Skeletal muscle tissue (tissue), 4 donors: ENCODE measurements around the gene ARHGEF28. TPM values are rescaled to one million over a fixed set of nuclear protein-coding genes. Genes with fewer than 3 reads are reported as not detected.

Source experiments
- H3K27ac ChIP-seq: one replicate; pipeline ENCODE4 v1.7.0; 2013; ENCODE audit warnings: mild to moderate bottlenecking, low read depth, low read length, inconsistent platforms
- H3K27me3 ChIP-seq, 3 donors: one replicate each; pipeline ENCODE4 v1.7.0; 2013; ENCODE audit warnings: low read length in 3 of 3; ENCODE audit not compliant: control insufficient read depth in 3 of 3, insufficient read depth in 3 of 3
- H3K36me3 ChIP-seq, 3 donors: one replicate each; pipeline ENCODE4 v1.7.0; 2013; ENCODE audit warnings: low read length in 3 of 3; ENCODE audit not compliant: control insufficient read depth in 3 of 3, insufficient read depth in 3 of 3
- H3K4me1 ChIP-seq, 3 donors: one replicate each; pipeline ENCODE4 v1.7.0; 2013; ENCODE audit warnings: low read length in 3 of 3, mild to moderate bottlenecking in 3 of 3; ENCODE audit not compliant: control insufficient read depth in 3 of 3, insufficient read depth in 3 of 3
- H3K4me3 ChIP-seq, 3 donors: one replicate each; pipeline ENCODE4 v1.7.0; 2013; ENCODE audit warnings: low read length in 3 of 3
- H3K9ac ChIP-seq, 3 donors: one replicate each; pipeline ENCODE4 v1.7.0; 2013; ENCODE audit warnings: low read length in 3 of 3, mild to moderate bottlenecking in 3 of 3, moderate library complexity in 2 of 3, low read depth in 1 of 3
- H3K9me3 ChIP-seq, 3 donors: one replicate each; pipeline ENCODE4 v1.7.0; 2013; ENCODE audit warnings: low read length in 3 of 3; ENCODE audit not compliant: control insufficient read depth in 3 of 3
- total RNA-seq: library from RNA; depleted of rRNA; stranded (reverse); fragments of >200 nt; gene quantifications from one replicate; pipeline ENCODE4 v1.2.3, GENCODE V29; 2014
- donor health status: Osteomylitis.

ARHGEF28 gene
- total RNA-seq, 1 donor from 2014 or later, result 8.4 TPM

DNA sequence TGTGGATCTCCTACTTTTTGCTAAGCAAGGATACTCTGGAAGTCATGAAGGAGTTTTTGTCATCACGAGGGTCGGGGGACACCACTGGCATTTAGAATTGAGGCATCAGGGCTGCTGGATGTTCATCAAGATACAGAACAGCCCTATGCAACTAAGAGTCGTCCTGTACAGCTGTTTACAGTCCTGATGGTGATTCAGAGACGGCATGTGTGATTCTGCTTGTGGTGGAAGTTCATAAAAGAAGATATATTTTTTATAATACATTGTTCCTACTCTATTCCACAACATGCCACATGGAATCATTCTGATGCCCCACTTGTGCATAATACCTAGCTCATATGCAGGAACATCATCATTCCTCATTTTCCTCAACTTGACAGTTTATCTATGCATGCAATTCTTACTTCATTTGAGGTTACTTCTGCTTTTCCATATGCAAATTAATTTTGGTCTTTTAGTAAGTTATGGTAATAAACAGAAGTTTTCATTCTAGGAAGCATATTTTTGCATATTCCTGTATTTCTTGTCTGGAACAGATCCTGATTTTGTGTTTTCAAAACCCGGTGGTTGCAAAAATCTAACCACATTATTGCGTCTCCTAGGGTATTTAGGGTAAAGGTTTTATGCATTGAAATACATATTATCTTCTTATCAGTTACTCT lies 155.2 kb downstream of the ARHGEF28 start:
- no peaks in the 10 kb centered on the region for H3K4me1 ChIP-seq
- no peaks in the 10 kb centered on the region for H3K9me3 ChIP-seq
- no peak overlapping the region for H3K9ac ChIP-seq
- no peak overlapping the region for H3K27ac ChIP-seq
- no peak overlapping the region for H3K4me3 ChIP-seq
- no peaks in the 10 kb centered on the region for H3K27me3 ChIP-seq
- no peaks in the 10 kb centered on the region for H3K36me3 ChIP-seq

DNA sequence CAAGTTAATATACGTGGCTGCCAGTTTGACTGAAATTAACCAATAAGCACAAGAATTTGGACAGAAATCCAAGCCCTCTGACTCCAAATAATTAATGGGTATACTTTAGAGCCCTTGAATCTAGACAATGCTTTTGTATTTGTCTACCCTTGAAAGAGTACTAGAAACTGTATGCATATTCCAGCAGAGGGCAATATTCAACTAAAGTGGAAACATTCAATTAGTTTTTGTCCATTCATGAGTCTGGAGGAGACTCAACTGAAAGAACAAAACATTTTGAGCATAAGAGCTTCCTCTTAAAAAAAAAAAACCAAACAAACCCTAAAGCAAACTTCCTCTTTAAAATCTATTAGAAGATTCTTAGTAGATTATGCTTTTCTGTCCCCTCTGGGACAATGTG lies 157.8 kb downstream of the ARHGEF28 start:
- H3K4me3 ChIP-seq, result no peak overlapping the region
- H3K27me3 ChIP-seq, result no peaks in the 10 kb centered on the region
- no peak overlapping the region for H3K27ac ChIP-seq
- no peaks in the 10 kb centered on the region for H3K36me3 ChIP-seq
- no peaks in the 10 kb centered on the region for H3K4me1 ChIP-seq
- H3K9me3 ChIP-seq, result no peaks in the 10 kb centered on the region
- H3K9ac ChIP-seq, result no peak overlapping the region

DNA sequence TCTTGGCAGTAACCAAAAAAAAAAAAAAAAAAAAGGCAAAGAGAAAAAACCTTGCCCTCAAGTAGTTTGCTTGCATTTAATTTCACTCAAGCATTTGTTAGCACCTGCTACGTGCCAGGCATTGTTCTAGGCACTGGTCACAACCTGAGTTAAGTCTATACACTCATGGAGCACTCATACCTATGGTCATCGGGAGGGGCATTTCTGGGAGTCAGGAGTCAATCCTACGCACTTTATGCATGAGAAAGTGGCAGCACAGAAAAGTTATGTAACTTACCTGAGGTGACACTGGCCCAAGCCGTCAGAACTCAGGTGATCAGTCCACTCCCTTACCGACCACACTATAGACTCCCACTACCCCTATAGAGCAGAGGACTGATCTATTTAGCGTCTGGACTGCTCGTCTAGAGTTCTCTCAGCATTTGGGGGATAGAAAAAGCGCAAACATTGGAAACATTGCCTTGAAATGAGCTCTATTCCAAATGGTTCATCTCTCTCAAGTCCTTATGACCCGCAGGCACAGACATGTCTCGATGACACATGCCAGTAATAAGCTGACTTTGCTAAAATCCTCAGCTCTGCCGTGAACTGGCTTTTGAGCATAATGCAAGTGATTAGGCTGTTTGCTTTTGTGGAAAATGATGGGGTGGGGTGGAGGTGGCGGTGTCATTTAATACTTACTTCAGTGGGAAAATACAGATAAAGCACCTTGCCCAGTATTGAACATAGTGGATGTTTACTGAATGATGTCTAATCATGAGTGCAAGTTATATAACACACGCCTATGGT lies 160.2 kb downstream of the ARHGEF28 start:
- no peaks in the 10 kb centered on the region for H3K4me1 ChIP-seq
- H3K36me3 ChIP-seq, result no peaks in the 10 kb centered on the region
- H3K9ac ChIP-seq, result no peak overlapping the region
- no peak overlapping the region for H3K4me3 ChIP-seq
- H3K9me3 ChIP-seq, result no peaks in the 10 kb centered on the region
- H3K27me3 ChIP-seq, result no peaks in the 10 kb centered on the region
- H3K27ac ChIP-seq, result no peak overlapping the region

DNA sequence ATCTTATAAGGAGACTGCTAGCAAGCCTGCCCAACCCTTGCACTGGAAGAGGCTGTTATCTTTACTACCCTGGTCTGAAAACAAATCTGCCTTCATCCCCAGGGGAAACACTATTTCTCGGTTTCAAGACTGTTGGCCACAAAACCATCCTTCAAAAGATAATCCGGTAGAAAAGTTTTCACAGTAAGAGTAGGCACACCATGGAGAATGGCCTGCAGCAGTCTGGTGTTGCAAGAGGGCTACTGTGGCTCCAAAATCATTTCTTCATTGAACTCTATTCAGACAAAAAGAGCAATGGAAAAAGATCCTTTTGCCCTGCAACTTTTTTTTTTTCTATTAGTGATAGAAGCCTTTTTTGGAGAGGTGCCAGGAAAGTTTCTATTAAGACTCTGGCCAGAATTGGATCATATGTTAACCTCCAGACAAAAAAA lies 163.9 kb downstream of the ARHGEF28 start:
- no peak overlapping the region for H3K9ac ChIP-seq
- no peak overlapping the region for H3K4me3 ChIP-seq
- no peaks in the 10 kb centered on the region for H3K27me3 ChIP-seq
- no peaks in the 10 kb centered on the region for H3K36me3 ChIP-seq
- no peak overlapping the region for H3K27ac ChIP-seq
- no peaks in the 10 kb centered on the region for H3K4me1 ChIP-seq
- no peaks in the 10 kb centered on the region for H3K9me3 ChIP-seq

DNA sequence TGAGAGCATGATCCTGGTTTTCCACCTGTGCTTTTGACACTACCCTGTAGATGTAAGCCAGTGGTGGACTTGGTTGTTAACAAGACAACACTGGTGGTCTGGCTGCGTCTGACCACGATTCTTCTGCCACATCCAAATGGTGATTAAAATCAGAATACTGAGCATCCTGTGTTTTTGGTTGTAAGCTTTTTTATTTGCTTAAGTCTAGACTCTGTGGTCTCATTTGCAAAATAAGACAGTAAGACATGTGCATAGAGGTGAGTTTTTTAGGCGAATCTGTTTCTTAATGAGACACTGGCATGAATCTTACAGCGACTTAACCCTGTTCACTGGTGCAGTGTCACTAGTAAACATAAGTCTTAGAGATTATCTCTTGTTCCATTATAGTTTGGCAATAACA lies 165.4 kb downstream of the ARHGEF28 start:
- no peak overlapping the region for H3K4me3 ChIP-seq
- peaks cover 0 to 4% (median 3%) of the 10 kb centered on the region in 3 donors for H3K4me1 ChIP-seq
- H3K36me3 ChIP-seq, result no peaks in the 10 kb centered on the region
- H3K27ac ChIP-seq, result no peak overlapping the region
- H3K9ac ChIP-seq, result no peak overlapping the region
- no peaks in the 10 kb centered on the region for H3K9me3 ChIP-seq
- no peaks in the 10 kb centered on the region for H3K27me3 ChIP-seq

DNA sequence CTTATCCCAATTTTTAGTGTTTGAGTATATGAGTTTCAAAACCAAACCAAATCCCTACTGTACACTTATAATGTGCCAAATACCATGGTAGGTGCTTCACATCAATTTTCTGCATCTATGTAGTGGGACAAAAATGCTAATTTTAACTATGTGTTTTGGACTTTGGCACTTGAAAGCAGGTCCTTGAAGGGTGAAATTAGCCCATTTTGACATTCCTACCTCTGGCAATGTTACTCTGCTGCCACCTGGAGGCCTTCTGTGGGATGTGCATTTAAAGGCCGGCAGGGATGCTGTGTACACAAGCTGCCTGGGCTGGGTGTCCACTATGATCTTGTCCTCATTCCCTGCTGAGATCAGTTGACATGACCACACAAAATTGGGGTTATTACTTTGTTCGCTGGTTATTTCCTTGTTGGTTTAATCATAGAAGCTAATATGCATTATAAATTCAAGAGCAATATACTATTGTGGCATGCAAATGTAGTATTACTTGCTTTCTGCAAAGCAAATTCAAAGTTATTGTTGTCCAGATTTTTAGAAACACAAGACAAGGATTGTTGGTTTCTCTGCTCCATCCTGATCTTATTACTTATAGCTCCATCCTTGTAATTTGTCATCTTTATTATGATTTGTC lies 166.8 kb downstream of the ARHGEF28 start:
- no peaks in the 10 kb centered on the region for H3K9me3 ChIP-seq
- no peak overlapping the region for H3K9ac ChIP-seq
- peaks cover 3 to 5% (median 4%) of the 10 kb centered on the region in 3 donors for H3K4me1 ChIP-seq
- H3K36me3 ChIP-seq, result no peaks in the 10 kb centered on the region
- no peaks in the 10 kb centered on the region for H3K27me3 ChIP-seq
- H3K27ac ChIP-seq, result no peak overlapping the region
- no peak overlapping the region for H3K4me3 ChIP-seq

DNA sequence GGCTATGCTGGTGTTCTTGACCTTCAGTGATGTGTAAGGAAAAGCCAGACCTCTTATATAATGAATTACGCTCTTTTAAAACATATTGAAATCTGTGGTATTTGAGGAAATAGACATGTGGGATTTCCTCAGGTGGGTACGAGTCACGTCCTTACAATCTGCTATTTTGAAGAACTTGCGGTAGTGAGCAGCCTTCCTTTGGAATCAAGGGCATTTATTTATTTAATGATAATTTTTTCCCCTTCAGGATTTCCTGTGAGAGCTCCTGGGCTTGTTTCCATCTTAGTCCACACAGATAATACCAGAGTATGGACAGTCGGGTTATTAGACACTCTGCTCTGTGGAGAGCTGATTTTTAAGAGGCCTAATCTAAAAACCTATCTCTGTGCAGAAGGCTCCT lies 167.9 kb downstream of the ARHGEF28 start:
- Histone ChIP-seq H3K27me3 (no peaks in the 10 kb centered on the region), H3K9me3 (no peaks in the 10 kb centered on the region), H3K9ac (no peak overlapping the region), H3K27ac (no peak overlapping the region), H3K36me3 (no peaks in the 10 kb centered on the region), H3K4me1 (peaks cover 3 to 5% (median 4%) of the 10 kb centered on the region in 3 donors), H3K4me3 (no peak overlapping the region)

DNA sequence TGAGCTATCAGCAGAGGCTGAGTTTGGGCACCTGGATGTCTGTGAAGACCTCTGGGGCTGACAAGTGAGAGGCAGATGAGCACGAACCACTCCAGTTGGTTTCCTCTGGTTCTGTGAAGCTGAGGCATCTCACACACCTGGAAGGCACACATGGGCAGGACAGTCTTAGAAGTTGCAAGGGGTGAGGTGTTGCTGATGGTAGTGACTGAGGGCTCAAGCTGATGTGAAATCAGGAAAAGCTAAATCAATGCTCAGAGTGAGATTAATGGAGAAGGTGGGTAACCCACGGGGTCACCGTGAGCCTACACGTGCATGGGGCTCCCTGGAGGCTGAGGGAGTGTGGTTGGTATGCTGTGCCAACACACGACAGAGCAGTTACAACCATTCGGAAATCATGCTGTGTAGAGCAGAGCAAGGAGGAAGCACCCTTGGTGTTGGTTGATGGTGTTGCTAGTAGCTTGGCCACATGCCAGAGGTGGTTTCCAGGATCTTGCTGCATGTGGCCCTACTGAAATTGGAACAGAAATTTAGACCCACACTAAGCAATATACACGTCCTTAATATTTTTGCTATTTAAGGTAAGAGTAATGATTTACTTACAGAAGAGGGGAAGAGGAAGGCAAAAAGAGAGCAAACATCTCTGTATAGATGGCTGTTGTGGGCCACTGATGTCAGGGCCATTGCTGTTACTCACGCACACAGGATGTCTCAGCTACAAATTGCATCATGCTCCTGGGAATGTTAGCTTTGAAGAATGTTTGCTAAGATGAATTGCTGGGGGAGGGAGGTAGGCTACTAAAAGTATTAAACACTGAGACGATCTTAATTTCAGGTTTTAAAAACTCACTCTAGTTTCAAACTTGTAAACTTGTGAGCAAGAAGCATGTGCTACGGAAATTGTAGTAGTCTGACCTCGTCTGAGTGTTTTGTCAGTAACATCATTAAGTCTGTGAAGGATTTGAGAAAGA lies 170.5 kb downstream of the ARHGEF28 start:
- H3K36me3 ChIP-seq, result no peaks in the 10 kb centered on the region
- H3K9ac ChIP-seq, result no peak overlapping the region
- peaks cover 3 to 5% (median 4%) of the 10 kb centered on the region in 3 donors for H3K4me1 ChIP-seq
- H3K27me3 ChIP-seq, result no peaks in the 10 kb centered on the region
- no peak overlapping the region for H3K27ac ChIP-seq
- no peaks in the 10 kb centered on the region for H3K9me3 ChIP-seq
- no peak overlapping the region for H3K4me3 ChIP-seq

DNA sequence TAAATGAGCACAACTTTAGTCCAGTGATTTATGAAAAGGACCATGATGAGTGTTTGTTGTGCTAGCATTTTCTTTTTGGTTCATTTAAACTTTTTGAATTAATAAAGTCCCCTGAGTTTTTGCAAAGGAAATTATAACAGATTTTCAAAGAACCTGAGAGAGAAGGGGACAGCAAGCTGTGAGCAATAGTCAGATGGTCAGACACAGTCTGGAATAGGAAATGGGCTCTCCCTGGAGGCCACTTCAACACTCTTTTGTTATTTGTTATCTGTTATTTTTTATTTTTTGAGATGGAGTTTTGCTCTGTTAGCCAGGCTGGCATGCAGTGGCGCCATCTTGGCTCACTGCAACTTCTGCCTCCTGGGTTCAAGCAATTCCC lies 171.1 kb downstream of the ARHGEF28 start:
- no peak overlapping the region for H3K27ac ChIP-seq
- no peak overlapping the region for H3K9ac ChIP-seq
- H3K36me3 ChIP-seq, result no peaks in the 10 kb centered on the region
- no peaks in the 10 kb centered on the region for H3K9me3 ChIP-seq
- H3K4me1 ChIP-seq, result peaks cover 3 to 5% (median 4%) of the 10 kb centered on the region in 3 donors
- H3K27me3 ChIP-seq, result no peaks in the 10 kb centered on the region
- no peak overlapping the region for H3K4me3 ChIP-seq
